Tibial nerve (tissue), 4 donors: ENCODE data around the gene SAMD13. TPM values are rescaled to one million over a fixed set of nuclear protein-coding genes. Genes with fewer than 3 reads are reported as not detected.

Experiments used
- DNase-seq, 2 donors: peaks; one replicate each; pipeline ENCODE4 v3.0.0-alpha.2; 2019; ENCODE audit warnings: low spot score in 2 of 2
- H3K27ac ChIP-seq, 4 donors: fragments of 200-600 bp; sonication (generic) in 3 of 4; one replicate each; pipeline ENCODE4 v1.5.1; 2017 to 2019; ENCODE audit warnings: mild to moderate bottlenecking in 1 of 4
- H3K27me3 ChIP-seq, 2 donors: fragments of 200-600 bp; sonication (generic) in 1 of 2; one replicate each; pipeline versions ENCODE4 v1.5.1 to v1.6.0; 2017 to 2019
- H3K36me3 ChIP-seq, 3 donors: fragments of 200-600 bp; sonication (generic); one replicate each; pipeline ENCODE4 v1.5.1; 2018 to 2019
- H3K4me1 ChIP-seq, 4 donors: fragments of 200-600 bp; sonication (generic) in 3 of 4; one replicate each; pipeline ENCODE4 v1.5.1; 2017 to 2019
- H3K4me3 ChIP-seq, 4 donors: fragments of 200-600 bp; sonication (generic) in 3 of 4; one replicate each; pipeline ENCODE4 v1.5.1; 2017 to 2019; ENCODE audit warnings: mild to moderate bottlenecking in 1 of 4, moderate library complexity in 1 of 4
- H3K9me3 ChIP-seq, 4 donors: fragments of 200-600 bp; sonication (generic) in 3 of 4; one replicate each; pipeline ENCODE4 v1.5.1; 2017 to 2019
- CTCF ChIP-seq, 5 experiments: fragments of 200-600 bp in 3 of 5; fragments of 450-650 bp in 2 of 5; sonication (generic) in 3 of 5; IDR thresholded peaks; one replicate each; pipeline ENCODE4 v1.5.1; 2016 to 2019; ENCODE audit warnings: antibody characterized with exemption in 5 of 5, mild to moderate bottlenecking in 3 of 5, moderate library complexity in 2 of 5
- EP300 ChIP-seq, 2 donors: sonication (generic); formaldehyde crosslinking; IDR thresholded peaks; one replicate each; pipeline ENCODE4 v1.6.1; 2017; ENCODE audit warnings: antibody characterized with exemption in 2 of 2, mild to moderate bottlenecking in 1 of 2
- POLR2A ChIP-seq, 2 donors: fragments of 450-650 bp; IDR thresholded peaks; one replicate each; pipeline ENCODE4 v1.6.1; 2017; ENCODE audit warnings: antibody characterized with exemption in 2 of 2, mild to moderate bottlenecking in 2 of 2, moderate library complexity in 2 of 2
- WGBS, 2 donors: methylation state at CpG; one replicate each; pipeline ENCODE4 v1.1.5; 2018; 5-methylcytosine and 5-hydroxymethylcytosine counted together
- total RNA-seq, 4 donors: library from RNA; depleted of rRNA; stranded (reverse); fragments of >200 nt; gene quantifications; one replicate each; pipeline ENCODE4 v1.1.0, GENCODE V29; 2016

SAMD13 gene
- total RNA-seq, 4 donors from 2014 or later: 1.0 to 1.5 TPM; not detected in 2

- Histone ChIP-seq H3K9me3 (no peaks in the 10 kb centered on the region), H3K27ac (peak overlapping the region in 1 of 4 donors; percentile 47), H3K4me1 (peaks cover 0 to 7% (median 1%) of the 10 kb centered on the region in 4 donors), H3K4me3 (no peak overlapping the region), H3K36me3 (no peaks in the 10 kb centered on the region), H3K27me3 (no peaks in the 10 kb centered on the region)
- no peak for DNase-seq
- TF ChIP-seq POLR2A (IDR thresholded peaks at IDR 0.05) (no peak), CTCF (IDR thresholded peaks at IDR 0.05) (no peak), EP300 (IDR thresholded peaks at IDR 0.05) (no peak)
- WGBS, 2 donors: 78 to 80% methylated on average over 1 of the region's 1 CpG
Observed at GRCh38 chr1:84272401-84272800, 29.1 kb upstream of the SAMD13 start.

- H3K4me3 ChIP-seq: no peak overlapping the region
- WGBS, 2 donors: 96 to 98% methylated on average over 1 of the region's 1 CpG
- no peak overlapping the region for H3K27ac ChIP-seq
- no peaks in the 10 kb centered on the region for H3K27me3 ChIP-seq
- no peaks in the 10 kb centered on the region for H3K4me1 ChIP-seq
- no peaks in the 10 kb centered on the region for H3K9me3 ChIP-seq
- no peak for DNase-seq
- no peaks in the 10 kb centered on the region for H3K36me3 ChIP-seq
- TF ChIP-seq CTCF (IDR thresholded peaks at IDR 0.05) (no peak), EP300 (IDR thresholded peaks at IDR 0.05) (no peak), POLR2A (IDR thresholded peaks at IDR 0.05) (no peak)
Observed at GRCh38 chr1:84277343-84278059, 24.0 kb upstream of the SAMD13 start.

- TF ChIP-seq CTCF (IDR thresholded peaks at IDR 0.05) (no peak), POLR2A (IDR thresholded peaks at IDR 0.05) (no peak), EP300 (IDR thresholded peaks at IDR 0.05) (no peak)
- WGBS, 2 donors: 59 to 82% methylated on average over 6 to 7 of the region's 7 CpGs
Observed at GRCh38 chr1:84278905-84279304, 22.6 kb upstream of the SAMD13 start.

GRCh38 chr1:84280912-84281311, 20.6 kb upstream of the SAMD13 start:
- no peak overlapping the region for H3K4me3 ChIP-seq
- no peaks in the 10 kb centered on the region for H3K36me3 ChIP-seq
- no peaks in the 10 kb centered on the region for H3K4me1 ChIP-seq
- H3K9me3 ChIP-seq: no peaks in the 10 kb centered on the region
- DNase-seq: no peak
- H3K27ac ChIP-seq: no peak overlapping the region
- TF ChIP-seq POLR2A (IDR thresholded peaks at IDR 0.05): no peak
- TF ChIP-seq EP300 (IDR thresholded peaks at IDR 0.05): no peak
- no peak for TF ChIP-seq CTCF (IDR thresholded peaks at IDR 0.05)
- H3K27me3 ChIP-seq: no peaks in the 10 kb centered on the region

More at GRCh38 chr1:84278905-84279304, 22.6 kb upstream of the SAMD13 start:
- H3K27me3 ChIP-seq: no peaks in the 10 kb centered on the region
- H3K4me1 ChIP-seq: no peaks in the 10 kb centered on the region
- no peak overlapping the region for H3K27ac ChIP-seq
- H3K36me3 ChIP-seq: no peaks in the 10 kb centered on the region
- no peak for DNase-seq
- H3K9me3 ChIP-seq: no peaks in the 10 kb centered on the region
- H3K4me3 ChIP-seq: no peak overlapping the region

GRCh38 chr1:84282780-84283333, 18.7 kb upstream of the SAMD13 start:
- Histone ChIP-seq H3K9me3 (peaks cover 0 to 6% (median 3%) of the 10 kb centered on the region in 4 donors), H3K36me3 (no peaks in the 10 kb centered on the region), H3K4me1 (no peaks in the 10 kb centered on the region), H3K27ac (no peak overlapping the region), H3K27me3 (no peaks in the 10 kb centered on the region), H3K4me3 (no peak overlapping the region)
- TF ChIP-seq CTCF (IDR thresholded peaks at IDR 0.05) (no peak), POLR2A (IDR thresholded peaks at IDR 0.05) (no peak), EP300 (IDR thresholded peaks at IDR 0.05) (no peak)
- 94 to 100% methylated on average over 1 of the region's 1 CpG for WGBS, 2 donors
- DNase-seq: no peak
